Esophagus muscularis mucosa (tissue), 3 donors: ENCODE results near the gene TSHZ3.

Experiments used
- POLR2A ChIP-seq: fragments of 450-650 bp; IDR thresholded peaks from one replicate; pipeline ENCODE4 v1.6.1; 2017; ENCODE audit warnings: antibody characterized with exemption, moderate library complexity, mild to moderate bottlenecking, low read depth
- TF ChIP-seq, protein P1 (sequence below), 3 experiments: fragments of 200-600 bp in 2 of 3; fragments of 450-650 bp in 1 of 3; sonication (generic) in 2 of 3; IDR thresholded peaks; one replicate each; pipeline ENCODE4 v1.5.1; 2017 to 2019; ENCODE audit warnings: antibody characterized with exemption in 3 of 3, mild to moderate bottlenecking in 2 of 3, moderate library complexity in 1 of 3

DNA sequence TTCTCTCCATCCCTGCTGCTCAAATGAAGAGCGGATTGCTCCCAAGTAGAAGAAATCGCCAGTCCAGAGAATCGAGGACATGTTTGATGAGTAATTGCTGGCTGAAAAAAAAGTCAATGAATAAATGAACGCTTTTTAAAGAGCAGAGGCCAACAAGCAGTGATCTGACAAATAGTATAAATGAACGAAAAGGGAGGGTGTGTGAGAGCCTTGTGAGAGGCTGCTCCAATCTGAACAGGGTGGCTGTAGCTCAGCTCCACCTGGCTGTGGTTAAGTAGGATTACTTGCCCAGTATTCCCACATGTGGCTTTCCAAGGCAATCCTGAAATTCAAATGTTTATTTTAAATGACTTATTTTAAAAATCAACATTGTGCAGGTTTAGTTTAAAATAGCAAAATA is 117.1 kb downstream of the TSHZ3 start:
- TF ChIP-seq, protein P1, sequence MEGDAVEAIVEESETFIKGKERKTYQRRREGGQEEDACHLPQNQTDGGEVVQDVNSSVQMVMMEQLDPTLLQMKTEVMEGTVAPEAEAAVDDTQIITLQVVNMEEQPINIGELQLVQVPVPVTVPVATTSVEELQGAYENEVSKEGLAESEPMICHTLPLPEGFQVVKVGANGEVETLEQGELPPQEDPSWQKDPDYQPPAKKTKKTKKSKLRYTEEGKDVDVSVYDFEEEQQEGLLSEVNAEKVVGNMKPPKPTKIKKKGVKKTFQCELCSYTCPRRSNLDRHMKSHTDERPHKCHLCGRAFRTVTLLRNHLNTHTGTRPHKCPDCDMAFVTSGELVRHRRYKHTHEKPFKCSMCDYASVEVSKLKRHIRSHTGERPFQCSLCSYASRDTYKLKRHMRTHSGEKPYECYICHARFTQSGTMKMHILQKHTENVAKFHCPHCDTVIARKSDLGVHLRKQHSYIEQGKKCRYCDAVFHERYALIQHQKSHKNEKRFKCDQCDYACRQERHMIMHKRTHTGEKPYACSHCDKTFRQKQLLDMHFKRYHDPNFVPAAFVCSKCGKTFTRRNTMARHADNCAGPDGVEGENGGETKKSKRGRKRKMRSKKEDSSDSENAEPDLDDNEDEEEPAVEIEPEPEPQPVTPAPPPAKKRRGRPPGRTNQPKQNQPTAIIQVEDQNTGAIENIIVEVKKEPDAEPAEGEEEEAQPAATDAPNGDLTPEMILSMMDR (IDR thresholded peaks at IDR 0.05), result no peak
- no peak for TF ChIP-seq POLR2A
